GM18526 (cell line): Measurements from ENCODE around the gene POTED.
"Not testable (repeated sequence)": the region's sequence is repeated elsewhere in the genome, so short reads cannot be mapped to it uniquely, and the experiment has no call there.

Experiments
- POLR2A ChIP-seq: IDR thresholded peaks from 3 replicates; pipeline ENCODE4 v1.6.1; 2011; ENCODE audit not compliant: insufficient read length; ENCODE audit errors: extremely low read depth

The POTED gene

GRCh38 chr21:13609477-13609876, at the start of gene POTED:
Gene POTED, plus strand, starts transcription at chr21:13609777. Its CDS starts 452 bp downstream, at chr21:13610229.
- TF ChIP-seq POLR2A, result not testable (repeated sequence)
